SH-SY5Y (cell line): ENCODE measurements around the gene HOXA11.

Source experiments
- GATA2 ChIP-seq: IDR thresholded peaks from 2 replicates; pipeline ENCODE4 v1.6.1; 2011; ENCODE audit warnings: mild to moderate bottlenecking, low read depth, low read length
- GATA3 ChIP-seq: IDR thresholded peaks from 2 replicates; pipeline ENCODE4 v1.6.1; 2011; ENCODE audit warnings: low read depth, mild to moderate bottlenecking, low read length, moderate library complexity

GRCh38 chr7:27203964-27204594, 19.0 kb upstream of the HOXA11 start:
- TF ChIP-seq GATA2 (no peak), GATA3 (no peak)
